SK-N-DZ (cell line): Measurements from ENCODE around the gene VAMP2.

ENCODE experiments used
- DNase-seq: peaks from one replicate; pipeline ENCODE4 v3.0.0-alpha.2; 2015; ENCODE audit warnings: low spot score

VAMP2 gene

GRCh38 chr17:8143581-8144400, 19.0 kb downstream of the VAMP2 start:
- no peak for DNase-seq

GRCh38 chr17:8142887-8143580, 19.7 kb downstream of the VAMP2 start:
- no peak for DNase-seq

GRCh38 chr17:8142158-8142886, 20.4 kb downstream of the VAMP2 start:
- DNase-seq, result no peak

- DNase-seq, result no peak
Observed at GRCh38 chr17:8141741-8142140, 21.0 kb downstream of the VAMP2 start.

- DNase-seq, result no peak
Observed at GRCh38 chr17:8141045-8141444, 21.7 kb downstream of the VAMP2 start.

GRCh38 chr17:8140065-8141029, 22.4 kb downstream of the VAMP2 start:
- DNase-seq, result no peak

- DNase-seq, result peak; percentile 99
Observed at GRCh38 chr17:8138672-8139371, 23.9 kb downstream of the VAMP2 start.

GRCh38 chr17:8138374-8138671, 24.4 kb downstream of the VAMP2 start:
- DNase-seq, result no peak

GRCh38 chr17:8137645-8138373, 24.9 kb downstream of the VAMP2 start:
- no peak for DNase-seq

GRCh38 chr17:8133941-8134340, 28.8 kb downstream of the VAMP2 start:
- no peak for DNase-seq

GRCh38 chr17:8133399-8133798, 29.3 kb downstream of the VAMP2 start:
- peak; percentile 64 for DNase-seq

- DNase-seq, result no peak
Observed at GRCh38 chr17:8131844-8132441, 30.8 kb downstream of the VAMP2 start.

- DNase-seq, result no peak
Observed at GRCh38 chr17:8128125-8128784, 34.5 kb downstream of the VAMP2 start.

GRCh38 chr17:8126491-8127066, 36.2 kb downstream of the VAMP2 start:
- DNase-seq, result peak; percentile 65

- DNase-seq, result peak; percentile 63
Observed at GRCh38 chr17:8125947-8126490, 36.7 kb downstream of the VAMP2 start.

- DNase-seq, result peak; percentile 87
Observed at GRCh38 chr17:8125154-8125946, 37.4 kb downstream of the VAMP2 start.

GRCh38 chr17:8124350-8125153, 38.2 kb downstream of the VAMP2 start:
- peak; percentile 52 for DNase-seq
